ENCODE data around the gene RNPEP.

Gene RNPEP

GRCh38 chr1:201985355-201985754, 2.9 kb downstream of the RNPEP start:
- peaks cover 61% of the 10 kb centered on the region for H4K20me1 ChIP-seq
- 0 out of 2 replicates have a peak overlapping the region, but pooled peaks have one; percentile 94 for H3K4me2 ChIP-seq
- TF ChIP-seq Cebpa-rat (IDR thresholded peaks at IDR 0.05), result no peak
- no peaks in the 10 kb centered on the region for H3K9me3 ChIP-seq
- H3K27me3 ChIP-seq, result no peaks in the 10 kb centered on the region
- H3K4me3 ChIP-seq, result no peak overlapping the region
- H3K4me1 ChIP-seq, result peaks cover 45% of the 10 kb centered on the region
- H3K27ac ChIP-seq, result no peak overlapping the region
- H3K36me3 ChIP-seq, result peaks cover 35% of the 10 kb centered on the region
- H3K9ac ChIP-seq, result no peak overlapping the region

GRCh38 chr1:201988601-201989000, 6.2 kb downstream of the RNPEP start:
- Histone ChIP-seq H3K4me1 (peaks cover 47% of the 10 kb centered on the region), H3K27ac (no peak overlapping the region), H3K4me3 (no peak overlapping the region), H3K9ac (no peak overlapping the region), H3K27me3 (no peaks in the 10 kb centered on the region), H4K20me1 (peaks cover 58% of the 10 kb centered on the region), H3K36me3 (peaks cover 65% of the 10 kb centered on the region), H3K9me3 (no peaks in the 10 kb centered on the region), H3K4me2 (no peak overlapping the region)
- TF ChIP-seq Cebpa-rat (IDR thresholded peaks at IDR 0.05), result no peak

- Histone ChIP-seq H3K9me3 (no peaks in the 10 kb centered on the region), H3K4me1 (peaks cover 38% of the 10 kb centered on the region), H3K4me2 (no peak overlapping the region), H3K27ac (no peak overlapping the region), H3K9ac (no peak overlapping the region), H4K20me1 (peaks cover 48% of the 10 kb centered on the region), H3K36me3 (peaks cover 75% of the 10 kb centered on the region), H3K4me3 (no peak overlapping the region), H3K27me3 (no peaks in the 10 kb centered on the region)
- no peak for TF ChIP-seq Cebpa-rat (IDR thresholded peaks at IDR 0.05)
These were observed 7.1 kb downstream of the RNPEP start for GRCh38 chr1:201989354-201990128.

GRCh38 chr1:201990427-201990826, 8.0 kb downstream of the RNPEP start:
- peaks cover 39% of the 10 kb centered on the region for H4K20me1 ChIP-seq
- no peaks in the 10 kb centered on the region for H3K27me3 ChIP-seq
- H3K27ac ChIP-seq, result no peak overlapping the region
- H3K4me3 ChIP-seq, result no peak overlapping the region
- no peak for TF ChIP-seq Cebpa-rat (IDR thresholded peaks at IDR 0.05)
- no peak overlapping the region for H3K4me2 ChIP-seq
- no peaks in the 10 kb centered on the region for H3K9me3 ChIP-seq
- peaks cover 30% of the 10 kb centered on the region for H3K4me1 ChIP-seq
- H3K9ac ChIP-seq, result no peak overlapping the region
- H3K36me3 ChIP-seq, result peaks cover 79% of the 10 kb centered on the region

- no peak overlapping the region for H3K27ac ChIP-seq
- TF ChIP-seq Cebpa-rat (IDR thresholded peaks at IDR 0.05), result no peak
These were observed 17.3 kb downstream of the RNPEP start for GRCh38 chr1:201999625-202000238.

GRCh38 chr1:202002507-202002906, 20.1 kb downstream of the RNPEP start:
- no peak overlapping the region for H3K9ac ChIP-seq
- H3K27ac ChIP-seq, result no peak overlapping the region
- peaks cover 9% of the 10 kb centered on the region for H3K4me1 ChIP-seq
- H3K27me3 ChIP-seq, result no peaks in the 10 kb centered on the region
- H3K9me3 ChIP-seq, result no peaks in the 10 kb centered on the region
- H4K20me1 ChIP-seq, result peaks cover 24% of the 10 kb centered on the region
- peaks cover 100% of the 10 kb centered on the region for H3K36me3 ChIP-seq
- H3K4me3 ChIP-seq, result no peak overlapping the region
- no peak overlapping the region for H3K4me2 ChIP-seq
- TF ChIP-seq Cebpa-rat (IDR thresholded peaks at IDR 0.05), result no peak

More at GRCh38 chr1:201999625-202000238, 17.3 kb downstream of the RNPEP start:
- Histone ChIP-seq H3K9ac (no peak overlapping the region), H3K4me1 (peaks cover 9% of the 10 kb centered on the region), H3K4me2 (no peak overlapping the region), H3K9me3 (no peaks in the 10 kb centered on the region), H4K20me1 (0 out of 2 replicates have a peak, but pooled peaks cover 10% of the 10 kb centered on the region), H3K27me3 (no peaks in the 10 kb centered on the region), H3K4me3 (no peak overlapping the region), H3K36me3 (peaks cover 100% of the 10 kb centered on the region)

- Histone ChIP-seq H3K36me3 (peaks cover 85% of the 10 kb centered on the region), H3K4me3 (no peak overlapping the region)
These were observed 22.3 kb downstream of the RNPEP start for GRCh38 chr1:202004711-202005110.

GRCh38 chr1:202005958-202006357, 23.5 kb downstream of the RNPEP start:
- Histone ChIP-seq H4K20me1 (peaks cover 17% of the 10 kb centered on the region), H3K27me3 (no peaks in the 10 kb centered on the region), H3K4me3 (no peak overlapping the region), H3K9me3 (no peaks in the 10 kb centered on the region), H3K4me2 (no peak overlapping the region), H3K27ac (no peak overlapping the region), H3K4me1 (no peaks in the 10 kb centered on the region), H3K9ac (no peak overlapping the region), H3K36me3 (peaks cover 72% of the 10 kb centered on the region)
- no peak for TF ChIP-seq Cebpa-rat (IDR thresholded peaks at IDR 0.05)

More at GRCh38 chr1:202004711-202005110, 22.3 kb downstream of the RNPEP start:
- H3K27me3 ChIP-seq, result no peaks in the 10 kb centered on the region
- no peak for TF ChIP-seq Cebpa-rat (IDR thresholded peaks at IDR 0.05)
- H3K4me1 ChIP-seq, result no peaks in the 10 kb centered on the region
- H4K20me1 ChIP-seq, result peaks cover 17% of the 10 kb centered on the region
- no peak overlapping the region for H3K27ac ChIP-seq
- no peak overlapping the region for H3K9ac ChIP-seq
- H3K9me3 ChIP-seq, result no peaks in the 10 kb centered on the region
- H3K4me2 ChIP-seq, result no peak overlapping the region

- Histone ChIP-seq H3K9me3 (no peaks in the 10 kb centered on the region), H4K20me1 (peaks cover 17% of the 10 kb centered on the region), H3K4me1 (peaks cover 7% of the 10 kb centered on the region; the same call in 1 of the 2 replicates), H3K9ac (no peak overlapping the region), H3K4me2 (no peak overlapping the region), H3K27ac (no peak overlapping the region), H3K36me3 (peaks cover 59% of the 10 kb centered on the region), H3K4me3 (no peak overlapping the region), H3K27me3 (no peaks in the 10 kb centered on the region)
- TF ChIP-seq Cebpa-rat (IDR thresholded peaks at IDR 0.05), result no peak
These were observed 24.9 kb downstream of the RNPEP start for GRCh38 chr1:202007304-202007703.

GRCh38 chr1:202007805-202008489, 25.5 kb downstream of the RNPEP start:
- H4K20me1 ChIP-seq, result peaks cover 17% of the 10 kb centered on the region
- H3K4me3 ChIP-seq, result no peak overlapping the region
- H3K27ac ChIP-seq, result no peak overlapping the region
- no peak overlapping the region for H3K4me2 ChIP-seq
- TF ChIP-seq Cebpa-rat (IDR thresholded peaks at IDR 0.05), result no peak
- H3K9ac ChIP-seq, result no peak overlapping the region
- peaks cover 52% of the 10 kb centered on the region for H3K36me3 ChIP-seq
- no peaks in the 10 kb centered on the region for H3K9me3 ChIP-seq
- no peaks in the 10 kb centered on the region for H3K27me3 ChIP-seq
- peaks cover 7% of the 10 kb centered on the region; the same call in 1 of the 2 replicates for H3K4me1 ChIP-seq

Measured in BLaER1 (cell line).